GM18909 (cell line): Measurements from ENCODE around the gene RBM3.

Experiments used
- ATAC-seq: cut with Tn5 transposase; IDR thresholded peaks from one replicate; pipeline ENCODE4 v1.9.1; 2021; ENCODE audit warnings: mild to moderate bottlenecking; ENCODE audit not compliant: unreplicated experiment, poor library complexity

Gene RBM3

DNA sequence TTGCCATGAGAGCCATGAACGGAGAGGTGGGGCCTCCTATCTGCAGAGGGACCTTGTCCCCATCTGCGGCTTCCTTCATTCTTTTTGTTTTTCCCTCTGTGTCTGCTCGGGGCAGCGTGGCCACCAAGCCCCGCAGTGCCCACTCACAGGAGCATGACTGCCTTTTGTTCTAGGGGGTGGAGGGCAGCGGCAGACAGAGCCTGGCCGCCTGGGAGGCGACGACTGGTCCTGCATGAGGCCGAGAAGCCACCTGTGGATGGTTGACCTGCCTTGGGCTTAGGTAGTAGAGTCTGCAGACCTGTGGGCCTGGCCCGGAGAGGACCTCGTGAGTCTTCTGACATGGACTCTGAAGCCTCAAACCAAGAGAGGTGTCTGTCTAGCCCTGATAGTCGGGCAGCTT, 1.4 kb downstream of the RBM3 start:
- no peak for ATAC-seq

DNA sequence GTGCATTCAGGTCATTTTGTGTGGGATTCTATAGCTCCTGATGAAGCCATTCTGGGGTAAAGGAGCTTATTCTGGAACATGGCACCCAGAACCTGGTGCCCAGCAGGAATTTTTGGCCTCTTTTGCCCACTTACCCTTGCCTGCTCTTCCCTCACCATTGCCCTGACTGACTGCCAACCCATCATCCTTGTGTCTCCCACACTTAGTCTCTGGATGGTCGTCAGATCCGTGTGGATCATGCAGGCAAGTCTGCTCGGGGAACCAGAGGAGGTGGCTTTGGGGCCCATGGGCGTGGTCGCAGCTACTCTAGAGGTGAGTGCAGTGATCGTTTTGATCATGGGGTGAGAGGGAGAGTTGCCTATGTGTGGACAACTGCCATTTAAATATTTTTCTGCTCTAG, 1.8 kb downstream of the RBM3 start:
- no peak for ATAC-seq

DNA sequence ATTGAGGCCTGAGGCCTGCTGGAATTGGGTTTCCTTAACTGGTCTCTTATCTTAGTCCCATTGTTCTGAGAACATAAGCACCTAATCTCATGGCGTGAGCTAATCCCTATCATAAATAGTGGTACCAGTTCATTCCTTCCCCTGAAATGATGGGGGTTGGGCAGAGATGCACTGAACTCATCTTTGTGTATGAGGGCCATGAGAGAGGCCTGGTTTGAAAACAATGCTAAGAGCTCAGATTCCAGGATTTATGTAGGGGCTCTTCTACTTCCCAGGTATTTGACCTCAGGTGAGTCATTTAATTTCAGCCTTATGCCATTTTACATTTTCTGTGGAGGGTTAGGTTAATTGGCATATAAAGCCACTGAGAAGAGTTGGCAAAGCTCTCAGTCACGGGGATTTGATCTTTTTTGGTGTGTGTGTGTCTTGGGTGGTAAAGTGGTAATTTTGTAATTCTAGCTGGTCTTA, 4.4 kb downstream of the RBM3 start:
- no peak for ATAC-seq

DNA sequence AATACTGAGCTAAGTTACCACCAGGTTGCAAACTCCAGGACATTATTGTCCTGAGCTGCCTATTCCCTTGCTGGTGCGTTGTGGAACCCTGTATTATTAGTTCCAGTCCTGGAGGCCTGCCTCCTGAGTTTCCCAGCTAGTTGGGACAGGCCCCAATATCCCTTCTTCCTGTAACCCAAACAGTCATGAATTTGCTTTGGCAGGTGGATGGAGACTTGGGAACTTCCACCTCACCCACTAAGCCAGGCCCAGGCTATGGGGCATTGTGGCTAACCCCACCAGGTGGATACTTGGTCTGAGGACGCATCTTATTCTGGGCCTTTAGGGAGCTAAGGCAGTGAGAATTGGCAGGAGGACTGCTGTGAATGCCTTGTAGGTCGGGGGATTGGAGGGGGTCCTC, 5.0 kb downstream of the RBM3 start:
- ATAC-seq: no peak

DNA sequence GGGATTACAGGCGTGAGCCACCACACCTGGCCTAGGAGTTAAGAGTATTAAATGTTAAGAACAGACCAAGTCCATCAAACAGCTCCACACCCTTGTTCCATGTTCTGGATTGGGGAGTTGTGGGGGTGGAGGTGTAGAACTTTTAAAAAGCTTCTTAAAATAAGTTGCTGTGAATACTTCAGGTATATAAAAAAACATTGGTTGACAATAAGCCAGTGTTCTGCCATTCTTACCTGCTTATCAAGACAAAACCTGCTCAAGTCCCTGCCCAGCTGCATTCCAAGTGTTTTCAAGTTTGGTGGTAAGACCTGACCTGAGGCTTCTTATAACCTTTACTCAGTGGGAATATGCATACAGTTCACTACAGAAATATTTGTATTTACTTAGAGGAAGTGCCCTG, 6.4 kb downstream of the RBM3 start:
- no peak for ATAC-seq

DNA sequence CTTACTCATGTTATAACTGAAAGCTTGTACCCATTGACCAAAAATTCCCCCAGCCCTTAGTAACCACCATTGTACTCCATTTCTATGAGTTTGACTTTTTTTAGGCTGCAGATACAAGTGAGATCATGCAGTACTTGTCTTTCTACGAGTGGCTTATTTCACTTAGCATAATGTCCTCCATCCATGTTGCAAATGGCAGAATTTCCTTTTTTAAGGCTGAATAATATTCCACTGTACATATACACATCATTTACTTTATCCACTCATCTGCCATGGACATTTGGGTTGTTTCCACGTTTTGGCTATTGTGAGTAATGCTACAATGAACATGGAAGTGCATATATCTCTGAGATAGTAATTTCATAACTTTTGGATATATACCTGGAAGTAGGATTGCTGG, 10.4 kb downstream of the RBM3 start:
- ATAC-seq: no peak

DNA sequence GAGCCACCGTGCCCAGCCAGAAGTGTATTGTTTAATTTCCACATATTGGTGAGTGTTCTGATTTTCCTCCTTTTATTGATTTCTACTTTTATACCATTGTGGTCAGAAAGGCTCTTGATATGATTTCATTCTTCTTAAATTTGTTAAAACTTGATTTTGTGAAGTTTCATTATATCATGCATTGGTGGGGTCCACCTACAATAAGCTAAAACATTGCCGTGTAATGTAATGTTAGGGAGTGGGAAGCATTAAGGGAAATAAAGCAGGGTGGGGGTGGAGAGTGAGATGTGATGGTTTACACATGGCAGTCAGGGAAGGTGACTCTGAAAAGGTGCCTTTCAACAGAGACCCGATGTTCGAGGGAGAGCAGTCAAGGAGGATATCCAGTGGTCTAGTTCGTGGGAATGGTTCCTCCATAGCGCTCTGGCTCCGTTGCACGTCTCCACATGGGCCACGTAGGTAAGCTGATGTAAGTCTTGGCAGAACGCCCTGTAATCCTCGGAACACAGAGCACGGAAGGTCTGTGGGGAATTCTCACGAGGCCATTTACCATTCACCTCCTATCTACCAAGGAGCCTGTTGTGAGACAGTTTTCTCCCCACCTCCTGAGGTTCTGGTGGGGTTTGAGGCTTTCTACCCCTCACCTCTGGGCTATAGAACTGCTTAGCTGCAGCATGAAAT, 15.3 kb downstream of the RBM3 start:
- no peak for ATAC-seq

DNA sequence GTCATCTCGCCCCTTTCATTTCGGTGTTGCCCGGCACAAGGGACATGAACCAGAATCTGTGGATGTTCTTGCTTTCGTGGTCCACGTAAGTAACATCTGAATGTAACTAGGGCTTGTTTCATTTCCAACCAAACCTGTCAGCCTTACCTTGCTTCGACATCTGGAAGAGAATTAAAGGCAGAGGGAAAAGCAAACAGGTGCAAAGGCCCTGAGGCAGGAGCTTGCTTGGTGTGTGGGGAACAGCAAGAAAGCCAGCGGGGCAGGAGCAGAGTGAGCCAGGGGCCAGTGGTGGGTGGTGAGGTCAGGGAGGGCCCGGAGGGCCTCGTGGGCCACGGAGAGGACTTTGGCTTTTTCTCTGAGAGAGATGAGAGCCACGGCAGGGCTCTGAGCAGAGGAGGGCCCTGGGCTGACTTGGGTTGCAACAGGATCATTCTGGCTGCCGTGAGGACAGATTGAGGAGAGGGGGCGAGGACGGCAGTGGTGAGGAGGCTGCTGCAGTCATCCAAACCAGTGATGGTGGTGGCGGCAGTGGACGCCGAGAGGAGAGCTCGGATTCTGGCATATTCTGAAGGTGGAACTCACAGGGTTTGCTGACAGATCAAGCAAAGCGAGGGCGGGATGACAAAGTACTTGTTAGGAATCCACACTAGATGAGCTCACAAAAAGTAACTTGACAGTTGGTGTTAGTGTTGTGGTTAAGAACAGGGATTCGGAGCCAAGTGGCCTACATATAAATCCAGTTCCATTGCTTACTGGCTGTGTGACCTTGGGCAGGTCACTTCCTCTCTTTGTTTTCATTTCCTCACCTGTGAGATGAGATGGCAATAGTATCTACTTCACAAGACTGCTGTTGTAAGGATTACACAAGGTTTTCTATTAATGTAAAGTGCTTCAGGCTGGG, 16.2 kb downstream of the RBM3 start:
- ATAC-seq: no peak

DNA sequence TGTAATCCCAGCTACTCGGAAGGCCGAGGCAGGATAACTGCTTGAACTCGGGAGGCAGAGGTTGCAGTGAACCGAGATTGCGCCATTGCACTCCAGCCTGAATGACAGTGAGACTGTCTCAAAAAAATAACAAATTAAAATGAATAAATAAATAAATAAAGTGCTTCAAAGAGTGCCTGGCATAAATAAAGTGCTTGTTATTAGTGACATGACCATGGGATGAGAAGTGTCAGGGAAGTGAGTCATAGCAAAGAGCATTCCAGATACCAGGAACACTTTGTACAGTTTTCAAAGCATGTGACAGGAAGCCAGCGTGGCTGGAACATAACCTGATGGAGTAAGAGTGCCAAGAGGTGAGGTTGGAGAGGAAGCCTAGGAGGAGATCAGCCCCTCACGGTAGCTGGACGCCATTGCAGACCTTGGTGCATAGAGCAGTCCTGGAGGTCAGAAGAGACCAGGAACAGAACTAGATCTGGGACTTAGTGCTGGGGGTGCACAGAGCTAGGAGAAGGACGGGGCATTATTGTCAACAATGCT, 17.0 kb downstream of the RBM3 start:
- ATAC-seq: no peak

DNA sequence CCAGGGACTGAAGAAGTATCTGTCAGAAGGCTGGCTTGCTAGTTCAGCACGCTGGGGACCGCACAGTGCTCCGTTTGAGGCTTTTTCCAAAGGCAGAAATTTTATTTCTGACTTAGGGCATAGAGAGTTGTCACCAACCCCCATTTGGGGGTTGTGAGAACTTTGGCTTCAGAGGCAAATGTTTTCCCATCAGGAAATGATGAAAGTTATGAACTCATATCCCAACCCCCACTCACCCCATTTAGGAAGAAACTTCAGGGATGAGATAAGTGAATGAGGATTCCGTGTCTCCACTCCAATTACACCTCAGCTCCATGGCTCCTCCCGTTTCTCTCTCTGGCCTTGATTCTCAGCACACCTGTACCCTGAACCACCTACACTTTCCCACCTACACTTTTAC, 18.7 kb downstream of the RBM3 start:
- no peak for ATAC-seq

DNA sequence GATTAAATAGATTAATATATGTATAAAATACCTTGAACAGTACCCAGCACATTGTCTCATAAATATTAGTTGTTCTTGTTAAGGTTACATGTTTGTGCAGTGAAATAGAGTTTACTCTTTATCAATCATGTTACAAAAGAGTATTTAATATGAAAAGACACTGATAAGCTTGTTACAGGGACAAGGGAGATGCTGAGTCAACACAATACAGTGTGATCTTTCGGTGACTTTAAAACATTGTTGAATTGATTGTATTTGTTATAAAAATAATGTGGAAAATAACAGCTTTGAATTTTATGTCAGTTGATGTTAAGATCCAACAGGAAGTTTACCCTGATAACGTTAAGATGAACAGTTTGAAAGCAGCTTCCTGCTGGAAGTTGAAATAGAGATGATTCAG, 21.6 kb downstream of the RBM3 start:
- ATAC-seq: no peak

DNA sequence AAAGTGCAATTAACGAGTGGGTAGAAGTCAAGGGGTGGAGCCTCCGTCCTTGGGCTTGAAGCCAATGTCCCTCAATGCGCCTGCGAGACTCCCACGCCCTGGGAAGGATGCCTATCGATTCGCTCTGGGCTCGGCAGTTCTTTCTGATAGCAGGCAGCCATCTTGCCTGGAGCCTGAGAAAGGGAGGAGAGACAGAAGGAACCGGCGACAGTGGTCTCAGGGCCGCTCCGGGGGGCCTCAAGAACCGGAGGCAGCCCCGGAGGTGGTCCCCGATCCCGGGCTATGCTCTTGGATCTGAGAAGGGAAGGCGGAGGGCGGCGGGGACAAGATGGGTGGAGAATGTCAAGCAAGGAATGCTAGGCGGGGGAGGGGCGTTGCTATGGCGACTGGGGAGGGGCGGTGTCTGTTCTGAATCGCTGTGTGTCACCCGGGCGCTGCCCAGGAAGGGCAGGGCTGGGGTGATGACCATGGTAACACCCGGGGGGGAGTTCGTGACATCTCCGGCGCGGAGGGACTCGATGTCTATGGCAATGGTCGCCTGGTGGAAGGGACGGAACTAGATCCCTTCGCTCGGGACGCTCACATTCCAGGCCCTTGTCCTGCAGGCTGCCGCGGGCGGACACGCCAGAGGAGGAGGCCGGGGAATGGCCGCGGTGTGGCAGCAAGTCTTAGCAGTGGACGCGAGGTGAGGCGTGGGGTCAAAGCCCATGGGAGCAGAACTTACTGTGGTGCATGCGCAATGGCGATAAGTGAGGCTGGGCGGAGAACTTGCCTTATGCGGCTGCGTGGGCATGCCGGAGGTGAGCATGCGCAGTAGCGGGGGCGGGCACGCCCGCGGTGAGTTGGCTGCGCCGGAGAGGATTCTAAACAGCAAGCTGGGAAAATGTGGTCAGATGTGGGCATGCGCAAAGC, 23.3 kb downstream of the RBM3 start, which contains the start of gene WDR13:
TSS of gene WDR13 (plus strand) at position 140 of the 912 bp plus-strand sequence. CDS start at position 645, 505 bp downstream.
- ATAC-seq: peak; percentile 78

DNA sequence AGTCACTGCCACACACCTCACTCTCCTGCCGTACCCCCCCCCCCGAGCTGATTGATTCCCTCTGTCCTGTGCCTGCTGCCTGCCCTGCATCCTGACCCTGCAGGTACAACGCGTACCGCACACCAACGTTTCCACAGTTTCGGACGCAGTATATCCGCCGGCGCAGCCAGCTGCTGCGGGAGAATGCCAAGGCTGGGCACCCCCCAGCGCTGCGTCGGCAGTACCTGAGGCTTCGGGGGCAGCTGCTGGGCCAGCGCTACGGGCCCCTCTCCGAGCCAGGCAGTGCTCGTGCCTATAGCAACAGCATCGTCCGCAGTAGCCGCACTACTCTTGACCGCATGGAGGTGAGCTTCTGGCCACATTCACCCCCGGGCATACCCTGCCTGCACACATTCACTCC, 24.3 kb downstream of the RBM3 start:
- ATAC-seq: no peak

DNA sequence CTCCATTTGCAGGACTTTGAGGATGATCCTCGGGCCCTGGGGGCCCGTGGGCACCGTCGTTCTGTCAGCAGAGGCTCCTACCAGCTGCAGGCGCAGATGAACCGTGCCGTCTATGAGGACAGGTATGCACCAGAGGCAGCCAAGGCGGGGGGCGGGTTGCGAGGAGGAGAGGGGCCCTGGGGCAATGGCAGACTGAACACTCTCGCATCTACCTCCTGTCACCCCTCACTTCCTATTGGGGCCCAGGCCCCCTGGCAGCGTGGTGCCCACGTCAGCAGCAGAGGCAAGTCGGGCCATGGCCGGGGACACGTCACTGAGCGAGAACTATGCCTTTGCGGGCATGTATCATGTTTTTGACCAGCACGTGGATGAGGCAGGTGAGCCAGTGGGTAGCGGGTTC, 25.1 kb downstream of the RBM3 start:
- ATAC-seq: no peak

DNA sequence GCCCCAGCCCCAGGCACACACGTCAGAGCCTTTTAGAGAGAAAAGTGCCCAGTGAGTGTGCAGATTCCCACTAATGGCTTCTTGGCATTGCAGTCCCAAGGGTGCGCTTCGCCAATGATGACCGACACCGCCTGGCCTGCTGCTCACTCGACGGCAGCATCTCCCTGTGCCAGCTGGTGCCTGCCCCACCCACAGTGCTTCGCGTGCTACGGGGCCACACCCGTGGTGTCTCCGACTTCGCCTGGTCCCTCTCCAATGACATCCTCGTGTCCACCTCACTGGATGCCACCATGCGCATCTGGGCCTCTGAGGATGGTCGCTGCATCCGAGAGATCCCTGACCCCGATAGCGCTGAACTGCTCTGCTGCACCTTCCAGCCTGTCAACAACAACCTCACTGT, 25.9 kb downstream of the RBM3 start:
- no peak for ATAC-seq

DNA sequence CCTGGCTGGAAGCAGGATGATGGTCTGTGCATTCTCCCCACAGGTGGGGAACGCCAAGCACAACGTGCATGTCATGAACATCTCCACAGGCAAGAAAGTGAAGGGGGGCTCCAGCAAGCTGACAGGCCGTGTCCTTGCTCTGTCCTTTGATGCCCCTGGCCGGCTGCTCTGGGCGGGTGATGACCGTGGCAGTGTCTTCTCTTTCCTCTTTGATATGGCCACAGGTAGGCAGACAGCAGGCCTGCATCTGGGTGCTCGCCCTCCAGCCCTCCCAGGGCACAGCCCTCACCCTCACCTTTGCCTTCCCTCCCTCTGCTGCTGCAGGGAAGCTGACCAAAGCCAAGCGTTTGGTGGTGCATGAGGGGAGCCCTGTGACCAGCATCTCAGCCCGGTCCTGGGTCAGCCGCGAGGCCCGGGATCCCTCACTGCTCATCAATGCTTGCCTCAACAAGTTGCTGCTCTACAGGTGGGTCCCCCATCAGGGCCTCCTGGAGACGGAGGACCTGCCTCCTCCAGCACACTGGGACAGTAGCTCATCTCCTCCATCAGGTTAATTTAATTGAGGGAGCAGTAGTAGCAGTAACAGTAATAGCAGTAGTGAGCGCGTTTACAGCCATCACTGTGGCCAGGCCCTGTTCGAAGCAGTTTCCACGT, 27.6 kb downstream of the RBM3 start:
- no peak for ATAC-seq

DNA sequence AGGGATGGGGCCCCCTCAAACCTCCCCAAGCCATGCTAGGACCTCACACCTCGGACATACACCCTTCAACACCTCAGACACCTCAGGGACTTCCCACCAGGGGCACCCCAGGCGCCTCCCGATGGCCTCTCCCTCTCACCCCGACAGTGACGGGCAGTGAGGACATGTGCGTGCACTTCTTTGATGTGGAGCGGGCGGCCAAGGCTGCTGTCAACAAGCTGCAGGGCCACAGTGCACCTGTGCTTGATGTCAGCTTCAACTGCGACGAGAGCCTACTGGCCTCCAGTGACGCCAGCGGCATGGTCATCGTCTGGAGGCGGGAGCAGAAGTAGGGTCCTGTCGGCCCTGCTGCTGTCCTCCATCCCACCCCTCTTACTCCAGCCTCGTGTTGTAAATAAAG, 30.4 kb downstream of the RBM3 start:
- ATAC-seq: no peak

DNA sequence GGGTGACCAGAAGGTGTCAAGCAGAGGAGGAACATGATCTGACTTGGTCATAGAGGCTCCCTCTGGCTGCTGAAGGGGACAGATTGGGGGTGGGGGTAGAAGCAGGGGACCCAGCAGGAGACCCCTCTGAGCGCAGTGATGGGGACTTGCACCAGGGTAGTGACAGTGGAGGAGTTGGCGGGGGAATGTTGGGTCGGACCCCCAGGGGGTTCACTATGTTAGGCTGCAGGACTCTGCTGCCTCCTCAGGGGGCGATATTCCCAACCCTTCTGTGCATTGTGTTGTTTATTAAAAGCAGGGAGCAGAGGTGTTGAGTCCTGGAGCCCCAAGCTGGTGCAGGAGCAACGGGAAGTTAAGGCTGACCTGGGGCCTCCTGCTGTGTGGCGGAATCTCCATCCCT, 31.8 kb downstream of the RBM3 start:
- ATAC-seq: no peak

DNA sequence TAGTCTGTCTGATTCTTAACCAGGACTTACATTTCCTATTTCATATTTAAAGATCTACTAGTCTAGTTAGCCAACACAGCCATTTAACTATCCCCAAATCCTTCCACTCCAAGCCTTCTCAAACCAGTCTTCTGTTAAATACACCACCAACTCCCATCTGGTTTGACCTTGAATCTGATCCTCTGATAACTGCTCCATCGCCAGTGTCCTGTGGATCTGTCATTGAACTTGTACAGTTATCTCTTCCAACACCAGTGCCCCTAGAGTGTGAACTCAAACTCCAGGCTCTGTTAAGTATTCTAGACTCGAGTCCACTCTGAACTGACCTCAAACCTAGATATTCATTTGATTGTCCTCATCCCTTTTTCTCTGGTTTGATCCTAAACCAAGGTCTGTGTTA, 37.4 kb downstream of the RBM3 start:
- ATAC-seq: no peak
